GM12874 (cell line): Measurements from ENCODE around the gene ADGRG4.

Source experiments
- CTCF ChIP-seq: IDR thresholded peaks from 2 replicates; pipeline ENCODE4 v1.5.1; 2011; ENCODE audit warnings: low read depth, mild to moderate bottlenecking, control low read depth, low read length, moderate library complexity; ENCODE audit not compliant: insufficient read depth

Gene ADGRG4

DNA sequence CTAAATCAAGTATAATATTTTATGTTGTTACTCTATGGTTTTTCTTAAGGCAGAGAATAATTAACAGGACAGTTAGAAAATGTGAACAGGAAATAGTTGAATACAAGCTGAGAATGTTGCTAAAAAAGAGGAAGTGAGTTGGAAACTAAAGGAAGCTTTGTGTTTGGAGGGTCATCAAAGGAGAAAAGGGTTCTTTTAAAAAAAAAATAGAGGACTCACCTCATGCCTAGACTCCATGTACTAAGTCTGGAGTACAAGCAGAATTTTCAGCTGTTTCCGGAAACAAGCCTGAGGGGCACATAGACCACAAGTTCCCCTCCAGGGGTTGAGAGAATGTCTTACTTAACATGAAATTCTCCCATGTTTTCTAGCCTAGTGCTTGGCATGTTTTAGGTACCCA, 29.5 kb upstream of the ADGRG4 start:
- TF ChIP-seq CTCF: no peak

GRCh38 chrX:136272325-136272724, 28.4 kb upstream of the ADGRG4 start:
- no peak for TF ChIP-seq CTCF

DNA sequence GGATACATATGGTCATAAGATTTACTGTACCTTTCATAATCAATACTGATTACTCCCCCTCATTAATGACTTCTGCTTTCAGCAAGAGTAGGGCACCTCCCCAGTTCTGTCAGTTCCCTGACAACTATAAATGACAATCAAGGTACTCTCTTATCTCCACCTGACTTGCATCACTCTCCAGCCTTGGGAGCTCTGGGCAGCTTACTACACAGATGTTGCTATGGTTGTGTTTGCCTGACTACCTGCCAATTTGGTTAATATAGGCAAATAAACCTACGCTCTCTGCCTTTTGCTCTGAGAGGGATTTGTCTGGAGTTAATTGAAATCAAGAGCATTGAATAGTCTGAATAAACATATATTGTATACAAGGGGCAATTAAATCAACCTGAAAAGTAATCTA, 26.8 kb upstream of the ADGRG4 start:
- TF ChIP-seq CTCF: no peak

DNA sequence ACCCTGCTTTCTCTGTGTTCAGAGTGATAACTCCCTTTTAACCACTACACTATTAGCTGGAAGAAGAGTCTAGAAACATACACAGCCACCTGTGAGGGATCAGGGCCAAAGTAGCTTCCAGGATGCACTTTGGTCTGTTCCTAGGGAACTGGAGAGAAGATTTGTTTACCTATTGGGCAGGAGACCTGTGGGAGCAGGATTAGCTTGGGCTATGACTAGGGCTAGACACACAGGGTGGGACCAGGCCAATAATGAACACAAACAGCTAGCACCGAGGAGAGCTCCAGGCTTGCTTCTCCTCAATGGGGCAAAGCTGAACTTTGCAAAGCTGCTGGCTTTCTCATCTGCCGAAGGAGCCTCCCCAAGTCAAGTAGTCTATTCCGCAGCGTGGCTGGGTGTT, 25.2 kb upstream of the ADGRG4 start:
- no peak for TF ChIP-seq CTCF

GRCh38 chrX:136291824-136292223, 8.9 kb upstream of the ADGRG4 start:
- TF ChIP-seq CTCF: no peak

DNA sequence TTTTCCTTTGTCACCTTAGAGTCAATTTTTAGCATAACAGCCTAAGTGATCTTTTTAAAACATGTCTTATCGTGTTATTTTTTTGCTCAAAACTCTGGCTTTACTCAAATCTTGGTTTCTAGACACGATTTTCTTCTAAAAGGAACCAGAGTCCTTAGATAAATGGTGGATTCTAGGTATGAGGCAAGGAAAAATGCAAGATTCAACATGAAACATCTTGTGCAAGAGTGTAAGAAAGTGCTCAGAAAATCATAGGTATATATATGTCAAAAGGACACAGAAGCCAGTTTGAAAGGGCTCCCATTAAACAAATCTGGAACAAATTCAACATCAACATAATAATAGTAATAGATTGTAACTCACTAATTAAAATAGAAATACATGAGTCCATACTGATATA, 8.1 kb upstream of the ADGRG4 start:
- TF ChIP-seq CTCF: no peak

- no peak for TF ChIP-seq CTCF
These were observed 5.4 kb upstream of the ADGRG4 start for GRCh38 chrX:136295380-136295779.

GRCh38 chrX:136303041-136303440, 2.3 kb downstream of the ADGRG4 start:
- TF ChIP-seq CTCF: no peak
